HL-60/S4 treated with phorbol 12-myristate 13-acetate at 8.2 ng/mL for 4 days and 3 days (cell line): ENCODE measurements around the gene SIRPB2.

ENCODE experiments used
- in situ Hi-C: fragments of 300-500 bp; cut with MboI; formaldehyde crosslinking; loops from 2 replicates; pipeline ENCODE4 v1.15.0; 2022; ENCODE audit warnings: low sequenced_read_pairs

SIRPB2 gene

DNA sequence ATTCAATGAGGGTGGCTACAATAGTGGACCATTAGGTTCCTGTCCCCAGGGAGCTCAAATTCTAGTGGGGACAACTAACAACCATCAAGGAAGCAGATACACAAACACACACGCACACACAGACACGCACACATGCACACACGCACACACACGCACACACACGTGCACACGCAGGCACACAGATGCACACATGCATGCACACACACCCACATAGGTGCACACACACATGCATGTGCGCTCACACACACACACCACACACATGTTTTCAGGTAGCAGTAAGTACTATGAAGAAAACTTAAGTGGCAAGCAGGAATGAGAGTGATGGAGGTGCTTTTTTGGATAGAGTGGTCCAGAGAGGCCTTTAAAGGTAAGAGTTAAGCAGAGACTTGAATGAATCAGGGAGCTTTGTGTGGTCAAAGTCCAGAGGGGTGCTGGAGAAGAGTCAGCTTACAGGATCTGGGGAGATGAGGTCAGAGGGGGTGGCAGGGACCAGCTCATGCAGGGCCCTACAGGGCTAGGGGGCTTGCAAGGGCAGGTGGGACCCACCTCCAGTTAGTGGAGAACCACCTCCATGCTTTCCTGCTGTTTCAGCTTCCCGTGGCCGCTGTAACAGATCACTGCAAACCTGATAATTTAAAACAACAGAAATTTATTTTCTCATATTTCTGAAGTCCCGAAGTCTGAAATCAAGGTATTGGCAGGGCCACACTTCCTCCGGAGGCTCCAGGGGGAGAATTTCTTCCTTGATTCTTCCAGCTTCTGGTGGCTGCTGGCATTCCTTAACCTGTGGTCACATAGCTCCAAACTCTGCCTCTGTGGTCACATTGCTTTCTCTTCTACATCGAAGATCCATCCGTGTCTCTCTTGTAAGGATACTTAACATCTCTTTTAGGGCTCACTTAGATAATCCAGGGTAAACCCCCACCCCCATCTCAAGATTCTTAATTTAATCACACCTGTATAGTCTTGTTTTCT, 17.7 kb downstream of the SIRPB2 start:
- in situ Hi-C loops = no loop called here

DNA sequence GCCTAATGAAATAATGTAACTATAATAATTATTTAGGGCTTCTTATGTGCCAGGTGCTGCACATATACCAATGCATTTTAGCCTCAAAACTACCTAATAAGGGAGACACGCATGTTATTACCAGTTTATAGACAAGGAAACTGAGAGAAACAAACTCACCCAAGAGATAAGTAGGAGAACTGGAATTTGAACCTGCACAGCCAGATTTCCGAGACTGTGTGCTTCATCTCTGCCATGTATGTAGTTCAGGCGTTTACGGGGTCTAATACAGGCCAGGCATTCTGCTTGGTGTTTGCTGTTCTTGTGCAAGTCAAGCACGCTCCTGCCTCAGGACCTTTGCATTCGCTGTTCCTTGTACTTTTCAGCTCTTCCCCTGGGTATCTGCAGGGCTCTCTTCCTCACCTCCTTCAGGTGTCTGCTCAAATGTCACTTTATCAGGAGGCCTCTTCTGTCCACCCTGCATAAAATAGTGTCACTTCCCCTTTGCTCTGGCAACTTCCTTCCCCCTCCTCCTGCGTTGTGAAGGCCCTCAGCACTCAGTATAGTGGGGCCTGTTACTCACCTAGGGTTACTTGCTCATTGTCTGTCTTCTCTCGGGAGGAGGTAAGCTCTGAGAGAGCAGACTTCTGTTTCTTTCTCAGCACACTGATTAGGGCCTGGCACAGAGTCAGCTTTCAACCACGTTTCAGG, 18.5 kb downstream of the SIRPB2 start:
- in situ Hi-C loops = no loop called here

DNA sequence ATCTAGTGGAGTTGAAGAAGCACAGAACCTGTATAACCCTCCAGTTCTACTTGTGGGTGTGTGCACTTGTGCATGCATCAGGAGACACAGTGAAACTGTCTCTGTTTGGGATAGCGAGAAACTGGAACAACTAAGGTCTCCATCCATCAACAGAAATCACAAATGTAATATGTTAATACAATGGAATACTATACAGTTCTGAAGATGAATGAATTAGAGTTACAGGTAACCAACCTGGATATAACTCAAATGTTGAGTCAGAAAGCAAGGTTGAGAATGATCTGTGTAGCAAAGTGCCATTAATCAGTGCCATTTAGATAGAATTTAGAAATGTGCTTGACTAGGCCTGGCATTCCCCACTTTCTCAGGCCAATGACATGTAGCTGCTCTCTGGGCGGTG, 20.0 kb downstream of the SIRPB2 start:
- in situ Hi-C loops = no loop called here

DNA sequence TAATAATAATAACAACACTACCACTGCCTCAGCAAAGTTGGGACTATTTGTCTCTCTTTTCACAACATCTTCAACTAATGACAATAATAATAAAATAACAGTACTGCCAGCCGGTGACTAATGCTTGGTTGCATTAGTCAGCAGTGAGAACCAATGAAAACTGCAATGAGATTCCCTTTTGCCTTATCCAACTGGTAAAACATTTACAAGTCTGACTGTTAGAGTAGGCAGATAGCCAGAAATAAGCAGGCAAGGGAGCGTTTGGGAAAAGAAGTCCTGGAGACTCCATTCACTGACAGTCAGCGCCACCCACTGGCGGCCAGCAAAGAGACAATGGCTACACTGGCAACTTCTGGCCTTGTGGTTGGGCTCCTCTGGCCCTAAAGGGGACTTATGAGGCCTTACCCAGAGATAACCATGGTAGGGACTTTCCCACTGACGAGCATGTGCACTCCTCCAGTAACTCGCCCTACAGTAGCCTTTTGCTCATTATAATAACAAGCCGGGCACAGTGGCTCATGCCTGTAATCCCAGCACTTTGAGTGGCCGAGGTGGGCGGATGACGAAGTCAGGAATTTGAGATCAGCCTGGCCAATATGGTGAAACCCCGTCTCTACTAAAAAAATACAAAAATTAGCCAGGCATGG, 21.2 kb downstream of the SIRPB2 start:
- in situ Hi-C loops = no loop called here

DNA sequence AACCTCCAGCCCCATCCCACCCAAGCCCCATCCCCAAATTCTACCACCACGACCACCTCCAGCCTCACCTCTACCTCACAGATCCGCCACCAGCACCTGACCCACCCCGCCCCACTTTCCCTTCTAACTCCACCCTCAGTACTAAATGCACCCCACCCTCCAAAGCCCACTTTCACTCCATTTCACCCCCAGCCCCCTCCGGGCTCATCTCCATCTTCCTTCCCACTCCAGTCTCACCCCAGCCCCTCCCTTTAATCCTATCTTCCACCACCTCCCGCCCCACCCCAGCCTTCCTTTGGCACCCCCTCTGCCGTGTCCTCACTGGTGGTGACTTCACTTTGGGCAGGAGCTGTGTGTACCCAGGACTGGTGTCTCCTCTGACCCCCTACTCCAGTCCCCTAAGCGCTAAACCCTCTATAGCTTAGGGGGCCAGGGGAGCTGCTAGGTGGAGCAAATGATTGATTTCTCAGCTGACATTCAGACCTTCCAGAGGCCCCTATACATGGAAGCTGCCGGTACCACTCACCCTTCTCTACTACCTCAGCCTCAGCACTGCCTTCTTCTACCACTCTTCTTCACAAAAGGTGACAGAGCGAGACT, 21.8 kb downstream of the SIRPB2 start:
- in situ Hi-C loops = no loop called here

DNA sequence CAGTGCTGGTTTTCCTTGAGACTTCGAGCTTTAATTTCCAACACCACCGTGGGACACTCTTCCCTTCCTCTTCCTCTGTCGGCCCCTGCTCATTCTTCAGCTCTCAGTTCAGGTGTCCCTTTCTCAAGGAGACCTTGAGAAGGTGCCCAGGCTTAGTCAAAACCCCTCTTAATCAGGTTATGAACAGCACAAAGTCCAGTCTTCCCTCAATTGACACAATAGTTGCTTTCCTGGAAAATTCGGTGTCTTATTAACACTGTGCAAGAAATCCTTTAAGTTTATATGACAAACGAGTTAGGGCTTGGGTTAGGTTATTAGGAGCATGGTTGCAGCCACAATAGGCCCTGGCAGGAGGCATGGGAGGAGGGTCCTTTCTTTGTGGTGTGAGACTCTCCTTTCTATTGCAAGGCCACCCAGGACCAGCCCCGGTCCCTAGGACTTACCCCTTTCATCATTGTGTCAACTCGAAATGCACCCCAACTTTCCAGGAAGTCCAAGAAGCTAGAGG, 23.0 kb downstream of the SIRPB2 start:
- in situ Hi-C loops = no loop called here

DNA sequence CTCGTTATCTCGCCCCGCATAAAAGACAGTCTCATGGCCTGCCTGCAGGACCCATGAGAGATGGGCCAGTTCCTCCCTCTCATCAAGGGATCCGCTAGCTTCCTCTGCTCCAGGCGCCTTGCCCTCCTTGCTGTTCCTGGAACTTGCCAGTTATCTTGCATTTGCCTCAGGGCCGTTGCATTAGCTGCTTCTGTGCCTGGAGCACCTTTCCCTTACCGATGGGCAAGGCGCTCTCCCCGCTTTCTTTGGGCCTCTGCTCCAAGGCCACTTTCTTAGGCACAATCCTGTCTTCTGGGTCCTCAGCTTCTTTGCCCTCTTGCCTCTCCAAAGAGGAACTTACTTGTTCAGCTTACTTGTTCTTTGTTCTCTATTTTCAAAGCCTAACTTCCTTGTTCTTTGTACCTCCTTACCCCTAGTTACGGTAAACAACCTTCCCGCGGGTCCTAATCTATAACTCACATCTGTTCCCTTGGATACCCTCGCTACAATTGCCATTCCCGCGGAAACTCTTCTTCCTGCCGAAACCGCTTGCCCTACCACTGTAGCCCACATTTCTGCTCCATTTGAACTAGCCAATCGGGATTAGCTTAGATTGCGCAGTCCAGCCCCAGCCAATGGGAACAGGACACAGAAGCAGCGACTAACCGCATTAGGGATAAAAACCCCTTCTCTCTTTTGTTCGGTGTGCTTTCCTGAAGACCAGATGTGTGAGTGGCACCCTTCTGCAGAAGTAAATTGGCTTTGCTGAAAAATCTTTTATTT, 23.7 kb downstream of the SIRPB2 start:
- in situ Hi-C loops = no loop called here

DNA sequence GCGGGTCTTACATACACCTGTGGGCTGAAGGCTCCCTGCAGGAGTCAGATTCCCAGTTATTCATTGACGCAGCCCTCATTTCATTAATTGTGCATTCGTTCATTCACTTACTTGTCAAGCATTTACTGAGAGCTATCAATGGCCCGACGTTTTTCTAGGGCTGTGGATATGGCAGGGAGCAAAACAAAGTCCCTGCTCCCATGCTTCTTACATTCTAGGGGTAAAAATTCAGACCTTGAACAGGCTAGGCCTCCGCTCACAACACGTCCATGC, 24.2 kb downstream of the SIRPB2 start:
- in situ Hi-C loops = no loop called here

DNA sequence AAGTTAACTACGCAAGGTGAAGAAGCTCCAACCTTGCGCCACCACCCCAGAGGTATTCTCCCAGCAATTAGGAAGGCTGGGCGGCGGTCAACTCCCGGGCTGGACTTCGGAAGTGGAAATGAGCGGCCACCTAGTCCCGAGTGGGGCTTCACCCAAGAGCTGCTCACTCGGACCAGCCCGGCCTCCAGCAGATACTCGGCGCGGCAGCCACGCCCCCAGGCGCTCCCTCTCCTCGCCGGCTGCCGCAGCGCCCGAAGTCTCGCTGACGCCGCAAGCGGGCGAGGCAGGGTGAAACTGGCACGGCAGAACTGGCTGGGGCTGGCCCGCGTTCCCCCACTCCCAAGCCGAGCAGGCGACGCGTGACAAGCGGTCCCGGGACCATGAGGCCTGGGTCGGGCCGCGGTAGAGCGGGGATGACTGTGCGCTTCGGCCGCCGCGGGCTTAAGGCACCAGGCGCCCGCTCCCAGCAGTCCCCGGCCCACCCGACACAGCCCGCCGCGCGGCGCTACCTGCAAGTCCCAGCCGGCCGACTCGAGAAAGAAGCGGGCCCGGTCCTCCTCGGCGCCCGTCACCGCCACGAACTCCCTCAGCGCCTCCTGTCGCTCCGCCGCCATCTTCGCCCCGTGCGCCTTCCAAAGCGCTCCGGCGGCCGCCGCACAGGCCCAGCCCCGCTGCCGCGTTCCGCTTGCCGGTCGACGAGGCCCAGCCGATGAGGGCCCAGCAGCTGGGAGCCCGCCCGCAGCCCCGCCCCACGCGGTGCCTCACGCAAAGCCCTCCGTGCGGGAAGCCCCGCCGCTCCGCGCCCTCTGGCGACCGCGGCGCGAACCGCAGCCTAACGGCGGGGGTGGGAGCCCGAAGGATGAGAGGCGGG, 24.8 kb downstream of the SIRPB2 start, which contains the start of gene NSFL1C:
Gene NSFL1C, minus strand, starts transcription at position 639 of the 871 bp plus-strand sequence. Its CDS starts 25 bp downstream, at position 614.
- in situ Hi-C loops = no loop called here

DNA sequence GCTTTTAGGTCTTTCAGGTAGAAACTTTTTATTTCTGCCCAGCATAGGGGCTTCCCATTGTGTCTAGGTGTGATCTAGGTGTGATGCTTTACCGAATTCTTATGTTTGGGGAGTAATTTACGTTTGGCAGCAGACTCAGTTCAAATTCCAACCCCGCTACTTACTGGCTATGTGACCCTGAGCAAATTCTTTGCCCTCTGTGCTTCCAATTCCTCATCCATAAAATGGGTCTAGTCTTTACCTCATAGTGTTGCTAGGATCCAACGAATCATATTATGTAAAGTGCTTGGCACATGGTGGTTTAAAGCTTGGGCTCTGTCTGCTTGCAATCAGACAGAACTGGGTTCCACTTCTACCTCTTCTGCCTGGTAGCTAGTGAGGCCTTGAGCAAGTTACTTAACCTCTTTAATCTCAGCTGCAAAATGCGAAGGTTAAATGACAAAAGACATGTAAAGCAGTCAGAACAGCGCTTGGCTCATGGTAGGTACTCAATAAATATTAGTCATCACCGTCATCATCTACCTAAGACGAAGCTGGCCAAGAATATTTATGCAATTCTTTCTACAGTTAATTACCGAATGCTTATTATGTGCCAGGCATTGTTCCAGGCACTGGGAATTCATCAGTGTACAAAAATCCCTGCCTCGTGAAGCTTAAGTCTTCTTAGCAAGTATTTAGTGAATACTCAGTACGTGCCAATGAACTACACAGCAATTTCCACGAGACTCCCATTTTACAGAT, 25.6 kb downstream of the SIRPB2 start:
- in situ Hi-C loops = no loop called here

DNA sequence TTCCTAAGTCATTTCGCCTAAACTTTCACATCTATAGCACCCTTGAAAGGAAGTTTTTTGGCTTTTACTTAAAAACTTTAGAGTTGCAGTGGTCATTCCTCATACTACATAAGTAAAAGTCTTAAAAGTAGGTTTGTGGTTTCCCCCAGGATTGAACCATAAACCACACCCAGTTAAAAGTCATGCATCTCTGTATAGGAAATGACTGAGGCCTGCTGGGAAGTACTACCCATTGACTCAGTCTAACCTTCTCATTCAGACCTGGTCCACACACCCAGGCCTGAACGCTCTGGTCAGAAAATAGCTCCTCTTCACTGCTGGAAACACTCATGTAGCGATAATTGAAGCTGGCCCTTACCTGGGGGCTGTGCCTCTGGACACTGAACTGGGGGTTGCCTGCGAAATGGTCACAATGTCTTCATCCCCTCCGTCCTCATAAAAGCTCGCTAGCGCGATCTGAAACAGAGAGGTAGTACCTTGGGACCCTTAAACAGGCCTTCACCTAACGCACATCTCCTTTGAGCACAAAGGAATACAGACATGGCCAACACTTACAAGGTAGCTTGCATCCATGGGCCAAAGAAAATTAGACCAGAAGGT, 27.1 kb downstream of the SIRPB2 start:
- in situ Hi-C loops = no loop called here

DNA sequence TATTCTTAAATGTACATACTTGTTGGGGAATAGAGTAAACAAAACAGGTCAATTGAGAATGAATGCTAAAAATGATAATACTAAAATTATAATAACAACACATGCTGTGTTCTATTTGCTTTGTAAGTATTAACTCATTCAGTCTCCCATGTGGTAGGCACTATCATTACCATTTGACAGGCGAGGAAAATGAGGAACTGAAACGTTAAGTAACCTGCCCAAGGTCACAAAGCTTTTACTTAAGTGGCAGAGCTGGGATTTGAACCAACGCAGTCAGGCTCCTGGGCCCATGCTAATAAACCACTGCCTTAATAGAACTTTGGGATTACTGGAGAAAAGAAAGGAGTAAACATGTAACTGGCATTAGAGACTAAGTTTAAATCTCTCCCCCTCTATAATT, 28.4 kb downstream of the SIRPB2 start:
- in situ Hi-C loops = no loop called here

DNA sequence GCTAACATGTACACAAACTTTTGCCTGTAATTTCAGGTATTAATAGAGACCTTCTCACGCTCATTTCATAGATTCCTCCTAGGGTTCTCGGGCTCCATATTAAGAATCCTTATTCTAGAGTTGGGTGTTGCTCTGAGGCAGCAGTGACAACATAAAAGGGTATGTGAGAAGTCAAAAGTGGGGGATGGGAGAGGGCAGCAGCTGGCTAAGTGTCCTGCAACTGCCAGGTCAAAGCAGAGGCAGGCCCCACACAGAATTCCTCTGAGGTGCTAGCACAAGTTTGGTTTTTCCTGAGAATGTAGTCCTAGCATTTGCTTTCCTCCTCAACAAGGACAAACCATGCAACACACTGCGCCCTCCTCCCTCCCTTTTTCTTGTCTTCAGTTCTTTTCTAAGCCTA, 29.2 kb downstream of the SIRPB2 start:
- in situ Hi-C loops = no loop called here

DNA sequence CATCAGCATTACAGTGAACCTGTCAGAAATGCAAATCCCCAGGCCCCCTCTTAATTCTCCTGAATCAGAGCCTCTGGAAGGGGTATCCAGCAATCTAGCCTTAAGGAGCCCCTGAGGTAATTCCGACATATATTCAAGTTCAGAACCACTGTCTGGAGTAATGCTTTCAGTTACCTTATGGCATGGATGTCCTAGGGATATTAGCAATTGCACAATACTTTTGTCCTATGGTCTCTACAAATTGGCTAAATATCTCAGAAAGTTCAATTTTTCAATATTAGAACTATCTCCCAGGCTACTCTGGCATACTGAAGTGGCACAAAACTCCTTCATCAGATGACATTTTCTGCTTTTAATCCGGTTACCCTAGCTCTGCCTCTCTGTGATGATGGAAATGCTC, 30.9 kb downstream of the SIRPB2 start:
- in situ Hi-C loops = no loop called here

DNA sequence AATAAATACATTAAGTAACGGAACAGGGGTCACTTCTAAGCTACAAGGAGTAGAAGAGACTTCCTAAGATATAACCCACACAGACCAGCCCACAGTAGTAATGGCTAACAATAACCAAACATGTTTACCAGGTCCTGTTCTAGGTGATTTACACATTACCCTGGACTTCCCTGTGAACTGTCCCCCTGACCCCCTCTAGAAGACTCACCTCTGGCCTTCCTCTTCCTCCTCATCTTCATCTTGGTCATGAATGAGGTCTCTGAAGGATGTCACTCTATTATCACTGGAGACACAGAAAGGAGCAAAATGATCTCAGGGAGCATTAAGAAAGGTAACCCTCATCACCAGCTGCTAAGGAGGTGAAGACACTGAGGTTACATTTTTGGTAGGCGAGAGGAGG, 33.2 kb downstream of the SIRPB2 start:
- in situ Hi-C loops = no loop called here

DNA sequence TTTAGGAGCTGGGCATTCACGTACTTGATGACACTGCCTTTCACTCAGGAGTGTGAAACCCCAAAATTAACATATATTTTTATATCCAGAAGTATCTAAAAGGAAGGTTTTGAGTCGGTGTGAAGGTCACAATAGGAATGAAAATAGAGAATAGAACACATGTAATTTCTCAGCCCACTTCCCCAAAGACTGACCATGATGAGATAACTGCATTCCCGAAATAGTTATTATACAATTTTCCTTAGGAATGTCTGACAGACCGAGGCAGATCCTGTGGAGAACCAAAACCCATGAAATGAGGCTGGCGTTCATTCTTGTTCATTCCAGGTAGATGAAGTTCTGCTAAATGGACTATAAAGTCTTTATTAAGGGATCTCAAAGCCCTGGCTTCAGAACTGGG, 34.9 kb downstream of the SIRPB2 start:
- in situ Hi-C loops = no loop called here

DNA sequence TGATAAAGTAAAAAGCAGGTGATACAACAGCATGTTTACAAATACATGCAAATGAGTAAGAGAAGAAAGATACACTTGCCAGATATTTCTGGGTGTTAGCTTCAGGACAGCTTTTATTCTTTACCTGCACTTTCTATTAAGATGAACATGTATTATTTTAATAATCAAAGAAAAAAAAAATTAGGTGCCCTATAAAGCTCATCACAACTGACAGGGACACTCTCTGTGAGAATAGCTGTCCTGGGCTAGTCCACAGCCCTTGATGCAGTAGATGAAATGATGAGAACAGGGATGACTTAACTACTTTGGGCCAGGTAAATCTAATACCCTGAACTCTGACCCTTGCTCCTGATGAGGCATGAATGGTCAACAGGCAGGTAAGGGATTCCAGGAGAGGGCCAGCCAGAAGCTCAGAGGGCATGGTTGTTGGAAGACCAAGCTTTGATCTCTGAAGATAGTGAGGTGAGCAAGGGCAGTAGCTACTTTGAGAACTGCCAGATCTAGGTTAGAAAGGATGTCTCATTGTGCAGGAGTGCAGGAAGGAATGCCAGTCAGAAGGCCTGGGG, 40.2 kb downstream of the SIRPB2 start:
- in situ Hi-C loops = no loop called here

DNA sequence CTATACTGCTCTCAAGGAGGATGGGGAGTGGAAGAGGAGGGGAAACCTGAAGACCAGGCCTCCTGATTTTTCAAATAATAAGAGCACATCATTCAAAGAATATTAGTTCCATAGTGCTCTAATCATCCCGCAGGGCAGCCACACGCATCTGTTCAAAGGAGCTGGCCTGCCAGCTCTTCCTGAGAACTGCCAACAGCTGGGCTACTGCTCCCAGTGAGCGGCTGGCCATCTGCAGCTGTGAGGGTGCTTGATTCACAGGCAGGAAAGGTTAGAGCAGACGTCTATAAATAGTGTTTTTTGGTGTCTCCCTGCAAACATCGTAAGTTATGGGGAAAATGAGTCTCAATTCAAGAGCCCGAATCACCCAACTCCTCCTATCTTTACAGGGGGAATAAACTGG, 41.9 kb downstream of the SIRPB2 start:
- in situ Hi-C loops = no loop called here
